Fibroblast of lung (primary cell): ENCODE results near the gene ARIH2. TPM values are rescaled to one million over a fixed set of nuclear protein-coding genes. Genes with fewer than 3 reads are reported as not detected.

ENCODE experiments used
- DNase-seq, 2 donors: peaks; one replicate each; pipeline versions ENCODE4 v3.0.0 to v3.0.0-alpha.2; 2010; ENCODE audit warnings: low read depth in 2 of 2
- H2AFZ ChIP-seq: 2 replicates; pipeline ENCODE4 v1.5.1; 2012; ENCODE audit warnings: low read length, control low read depth, inconsistent platforms
- H3K27ac ChIP-seq: 2 replicates; pipeline ENCODE4 v1.5.1; 2011; ENCODE audit warnings: low read length, control low read depth; ENCODE audit not compliant: insufficient read depth
- H3K27me3 ChIP-seq: 2 replicates; pipeline ENCODE4 v1.5.1; 2011; ENCODE audit warnings: mild to moderate bottlenecking, low read length; ENCODE audit not compliant: control insufficient read depth, insufficient read depth
- H3K36me3 ChIP-seq: 2 replicates; pipeline ENCODE4 v1.5.1; 2011; ENCODE audit warnings: low read length; ENCODE audit not compliant: control insufficient read depth, insufficient read depth
- H3K4me1 ChIP-seq: 2 replicates; pipeline ENCODE4 v1.5.1; 2011; ENCODE audit warnings: low read length; ENCODE audit not compliant: control insufficient read depth, insufficient read depth; ENCODE audit errors: extremely low read depth
- H3K4me2 ChIP-seq: 2 replicates; pipeline ENCODE4 v1.5.1; 2011; ENCODE audit warnings: low read length, control low read depth; ENCODE audit not compliant: insufficient read depth; ENCODE audit errors: extremely low read depth
- H3K4me3 ChIP-seq, 4 experiments: fragments of 200-600 bp in 1 of 4; sonication (generic) in 1 of 4; replicated peaks in 1 of 4; 2 replicates each; pipeline ENCODE4 v1.5.1; 2011 to 2016; ENCODE audit warnings: low read length in 4 of 4, low read depth in 3 of 4, mild to moderate bottlenecking in 3 of 4, control low read depth in 2 of 4, inconsistent platforms in 1 of 4, mixed read lengths in 1 of 4; ENCODE audit not compliant: insufficient read depth in 1 of 4; ENCODE audit errors: control extremely low read depth in 1 of 4
- H3K79me2 ChIP-seq: 2 replicates; pipeline ENCODE4 v1.5.1; 2012; ENCODE audit warnings: mild to moderate bottlenecking, low read length, inconsistent platforms; ENCODE audit not compliant: control insufficient read depth, insufficient read depth
- H3K9ac ChIP-seq: 2 replicates; pipeline ENCODE4 v1.5.1; 2011; ENCODE audit warnings: mild to moderate bottlenecking, low read length, control low read depth; ENCODE audit not compliant: insufficient read depth
- H3K9me3 ChIP-seq: 2 replicates; pipeline ENCODE4 v1.5.1; 2012; ENCODE audit warnings: low read depth, low read length; ENCODE audit not compliant: control insufficient read depth, insufficient read depth
- H4K20me1 ChIP-seq: 2 replicates; pipeline ENCODE4 v1.5.1; 2011; ENCODE audit warnings: low read length; ENCODE audit not compliant: control insufficient read depth, insufficient read depth; ENCODE audit errors: extremely low read depth
- EZH2 ChIP-seq: IDR thresholded peaks from 2 replicates; pipeline ENCODE4 v1.5.1; 2012; ENCODE audit warnings: low read length, control low read depth, mild to moderate bottlenecking; ENCODE audit errors: missing control alignments
- polyA plus RNA-seq, 2 donors: library from polyadenylated mRNA; depleted of rRNA in 1 of 2; stranded (reverse) in 1 of 2; unstranded in 1 of 2; fragments of >200 nt; gene quantifications; 2 replicates each; pipeline ENCODE4 v1.2.1, GENCODE V29; 2011 to 2012; ENCODE audit warnings: missing spikeins in 1 of 2
- total RNA-seq: library from RNA; depleted of rRNA; stranded (reverse); fragments of >200 nt; gene quantifications from 2 replicates; pipeline ENCODE4 v1.2.1, GENCODE V29; 2014
- TF ChIP-seq, protein P1 (sequence below), 2 donors: IDR thresholded peaks in 1 of 2; conservative IDR thresholded peaks in 1 of 2; 1 replicate in 1 of 2; 2 replicates in 1 of 2; pipeline ENCODE4 v1.5.1; 2011 to 2012; ENCODE audit warnings: low read length in 2 of 2, control low read depth in 1 of 2, inconsistent platforms in 1 of 2, low read depth in 1 of 2, mild to moderate bottlenecking in 1 of 2

ARIH2 gene
- total and polyA plus RNA-seq, 2 donors (not counting 1 experiment from before 2014, with no cell fraction given), result 71.4 to 91.7 TPM

DNA sequence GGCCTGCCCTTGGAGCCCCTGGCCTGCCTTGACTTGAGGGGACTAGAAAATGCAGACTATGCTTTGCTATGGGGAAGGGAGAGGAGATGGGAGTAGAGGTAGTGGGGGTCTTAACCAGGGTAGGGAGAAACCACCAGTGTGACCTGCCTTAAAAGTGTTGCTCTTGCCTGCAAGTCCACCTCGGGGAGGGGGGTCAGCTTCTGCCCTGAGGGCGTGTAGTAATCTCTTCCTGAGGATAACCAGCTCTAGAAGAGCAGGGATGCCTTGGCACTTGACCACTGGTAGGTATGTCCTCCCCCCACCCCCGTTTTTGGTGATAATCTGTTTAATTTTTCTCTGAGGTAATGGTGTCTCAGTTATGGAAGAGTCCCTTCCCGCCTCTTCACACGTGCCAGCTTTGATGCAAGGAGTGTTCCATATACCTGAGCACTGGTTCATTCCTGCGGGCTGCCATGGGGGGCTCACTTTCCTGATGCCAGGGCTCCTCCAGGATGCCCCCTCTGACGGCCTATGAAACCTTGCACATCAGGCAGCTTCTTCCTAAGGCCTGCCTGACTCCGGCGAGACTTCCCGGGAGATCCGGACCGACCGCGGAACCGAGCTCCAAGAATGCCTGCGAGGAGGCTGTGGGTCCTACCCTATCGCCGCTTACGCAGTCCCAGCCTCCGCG, 70.6 kb downstream of the ARIH2 start:
- peak in 1 of 2 donors; percentile 17 for DNase-seq
- peaks cover 12% of the 10 kb centered on the region for H3K4me1 ChIP-seq
- H3K79me2 ChIP-seq, result peaks cover 25% of the 10 kb centered on the region
- H2AFZ ChIP-seq, result peak overlapping the region; percentile 60
- H4K20me1 ChIP-seq, result no peaks in the 10 kb centered on the region
- peak overlapping the region; percentile 92 for H3K9ac ChIP-seq
- H3K27me3 ChIP-seq, result no peaks in the 10 kb centered on the region
- H3K36me3 ChIP-seq, result peaks cover 2% of the 10 kb centered on the region
- peak overlapping the region; percentile 50 to 85 (median 78) for H3K4me3 ChIP-seq
- H3K27ac ChIP-seq, result peak overlapping the region; percentile 94
- TF ChIP-seq EZH2, result no peak
- TF ChIP-seq, protein P1, sequence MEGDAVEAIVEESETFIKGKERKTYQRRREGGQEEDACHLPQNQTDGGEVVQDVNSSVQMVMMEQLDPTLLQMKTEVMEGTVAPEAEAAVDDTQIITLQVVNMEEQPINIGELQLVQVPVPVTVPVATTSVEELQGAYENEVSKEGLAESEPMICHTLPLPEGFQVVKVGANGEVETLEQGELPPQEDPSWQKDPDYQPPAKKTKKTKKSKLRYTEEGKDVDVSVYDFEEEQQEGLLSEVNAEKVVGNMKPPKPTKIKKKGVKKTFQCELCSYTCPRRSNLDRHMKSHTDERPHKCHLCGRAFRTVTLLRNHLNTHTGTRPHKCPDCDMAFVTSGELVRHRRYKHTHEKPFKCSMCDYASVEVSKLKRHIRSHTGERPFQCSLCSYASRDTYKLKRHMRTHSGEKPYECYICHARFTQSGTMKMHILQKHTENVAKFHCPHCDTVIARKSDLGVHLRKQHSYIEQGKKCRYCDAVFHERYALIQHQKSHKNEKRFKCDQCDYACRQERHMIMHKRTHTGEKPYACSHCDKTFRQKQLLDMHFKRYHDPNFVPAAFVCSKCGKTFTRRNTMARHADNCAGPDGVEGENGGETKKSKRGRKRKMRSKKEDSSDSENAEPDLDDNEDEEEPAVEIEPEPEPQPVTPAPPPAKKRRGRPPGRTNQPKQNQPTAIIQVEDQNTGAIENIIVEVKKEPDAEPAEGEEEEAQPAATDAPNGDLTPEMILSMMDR (conservative IDR thresholded peaks at IDR 0.05 in 1 of 2, IDR thresholded peaks at IDR 0.05 in 1 of 2; ENCODE audit: low read depth in 1 of 2, low read length in 2 of 2), result no peak
- peak overlapping the region; percentile 69 for H3K4me2 ChIP-seq
- no peaks in the 10 kb centered on the region for H3K9me3 ChIP-seq

DNA sequence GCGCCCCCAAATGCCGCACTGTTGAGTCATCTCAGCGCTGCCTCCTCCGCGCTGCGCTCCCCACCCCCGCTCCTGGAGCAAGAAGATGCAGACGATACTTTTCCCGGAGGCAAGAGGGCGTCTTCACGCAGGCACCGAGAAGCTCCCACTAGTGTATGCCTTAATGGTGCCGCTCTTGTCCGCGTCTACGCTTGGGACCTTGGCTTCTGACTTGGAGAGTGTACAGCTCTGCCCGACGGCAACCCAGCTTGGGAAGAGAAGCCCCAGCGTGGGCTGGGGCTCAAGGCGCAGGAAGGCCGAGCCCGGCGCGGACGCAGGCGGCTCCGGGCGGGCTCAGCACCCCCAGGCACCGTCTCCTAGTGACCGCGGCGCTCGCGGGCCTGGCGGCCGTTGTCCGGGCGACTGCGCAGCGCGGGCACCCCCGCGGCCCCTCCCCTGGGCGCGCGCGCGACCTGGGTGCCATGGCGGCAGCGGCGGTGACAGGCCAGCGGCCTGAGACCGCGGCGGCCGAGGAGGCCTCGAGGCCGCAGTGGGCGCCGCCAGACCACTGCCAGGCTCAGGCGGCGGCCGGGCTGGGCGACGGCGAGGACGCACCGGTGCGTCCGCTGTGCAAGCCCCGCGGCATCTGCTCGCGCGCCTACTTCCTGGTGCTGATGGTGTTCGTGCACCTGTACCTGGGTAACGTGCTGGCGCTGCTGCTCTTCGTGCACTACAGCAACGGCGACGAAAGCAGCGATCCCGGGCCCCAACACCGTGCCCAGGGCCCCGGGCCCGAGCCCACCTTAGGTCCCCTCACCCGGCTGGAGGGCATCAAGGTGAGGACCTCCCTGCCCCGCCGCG, 71.4 kb downstream of the ARIH2 start, which contains the start of gene P4HTM:
Gene P4HTM (plus strand): TSS at position 446 of the 840 bp plus-strand sequence. CDS start 16 bp downstream, at position 462.
- peak within 1 kb of the TSS; percentile 79 to 85 (median 82) for H3K4me3 ChIP-seq
- peak within 1 kb of the TSS; percentile 92 for H3K9ac ChIP-seq
- H2AFZ ChIP-seq, result peak within 1 kb of the TSS; percentile 86
- peaks cover 12% of the 10 kb centered on the region for H3K4me1 ChIP-seq
- peak within 1 kb of the TSS; percentile 94 for H3K27ac ChIP-seq
- TF ChIP-seq EZH2, result no peak
- TF ChIP-seq, protein P1 (conservative IDR thresholded peaks at IDR 0.05 in 1 of 2, IDR thresholded peaks at IDR 0.05 in 1 of 2; ENCODE audit: low read depth in 1 of 2, low read length in 2 of 2), result peak; percentile 55 to 61
- H4K20me1 ChIP-seq, result no peaks in the 10 kb centered on the region
- H3K4me2 ChIP-seq, result peak within 1 kb of the TSS; percentile 81
- peaks cover 2% of the 10 kb centered on the region for H3K36me3 ChIP-seq
- H3K9me3 ChIP-seq, result no peaks in the 10 kb centered on the region
- H3K27me3 ChIP-seq, result no peaks in the 10 kb centered on the region
- peaks cover 25% of the 10 kb centered on the region for H3K79me2 ChIP-seq
- DNase-seq, result peak; percentile 91 to 95
